Inflammatory macrophage treated with lipopolysaccharide for 4 hours (primary cell): Measurements from ENCODE around the gene MYCBP2.
"Not testable (repeated sequence)": the region's sequence is repeated elsewhere in the genome, so short reads cannot be mapped to it uniquely, and the experiment has no call there.

ENCODE experiments used
- DNase-seq: peaks from one replicate; pipeline ENCODE4 v3.0.0-alpha.2; 2020

The MYCBP2 gene

GRCh38 chr13:77326905-77327604, at the start of gene MYCBP2:
Gene MYCBP2, minus strand, starts transcription at chr13:77327094. Its CDS starts 319 bp downstream, at chr13:77326775.
- peak; percentile 97 for DNase-seq

GRCh38 chr13:77375560-77376108, 48.7 kb upstream of the MYCBP2 start:
- DNase-seq = no peak

GRCh38 chr13:77374786-77375185, 47.9 kb upstream of the MYCBP2 start:
- peak; percentile 54 for DNase-seq

- no peak for DNase-seq
Observed at GRCh38 chr13:77374339-77374738, 47.4 kb upstream of the MYCBP2 start.

GRCh38 chr13:77373502-77373901, 46.6 kb upstream of the MYCBP2 start:
- no peak for DNase-seq

- DNase-seq = no peak
Observed at GRCh38 chr13:77372275-77372674, 45.4 kb upstream of the MYCBP2 start.

GRCh38 chr13:77370888-77371287, 44.0 kb upstream of the MYCBP2 start:
- DNase-seq = no peak

GRCh38 chr13:77362166-77362565, 35.3 kb upstream of the MYCBP2 start:
- DNase-seq = no peak

GRCh38 chr13:77360032-77360685, 33.3 kb upstream of the MYCBP2 start:
- DNase-seq = peak; percentile 48

GRCh38 chr13:77359171-77359570, 32.3 kb upstream of the MYCBP2 start:
- DNase-seq = peak; percentile 41

GRCh38 chr13:77358001-77358400, 31.1 kb upstream of the MYCBP2 start:
- peak; percentile 9 for DNase-seq

GRCh38 chr13:77356155-77356554, 29.3 kb upstream of the MYCBP2 start:
- no peak for DNase-seq

- peak; percentile 74 for DNase-seq
Observed at GRCh38 chr13:77353995-77354394, 27.1 kb upstream of the MYCBP2 start.

GRCh38 chr13:77351315-77351714, 24.4 kb upstream of the MYCBP2 start:
- DNase-seq = peak; percentile 61

- peak; percentile 43 for DNase-seq
Observed at GRCh38 chr13:77350811-77351210, 23.9 kb upstream of the MYCBP2 start.

GRCh38 chr13:77349365-77349764, 22.5 kb upstream of the MYCBP2 start:
- DNase-seq = peak; percentile 93

- DNase-seq = not testable (repeated sequence)
Observed at GRCh38 chr13:77347351-77347750, 20.5 kb upstream of the MYCBP2 start.

- DNase-seq = peak; percentile 45
Observed at GRCh38 chr13:77345150-77345780, 18.4 kb upstream of the MYCBP2 start.

GRCh38 chr13:77343841-77344240, 16.9 kb upstream of the MYCBP2 start:
- DNase-seq = no peak

GRCh38 chr13:77339408-77339807, 12.5 kb upstream of the MYCBP2 start:
- no peak for DNase-seq

GRCh38 chr13:77338961-77339401, 12.1 kb upstream of the MYCBP2 start:
- peak; percentile 78 for DNase-seq

- DNase-seq = no peak
Observed at GRCh38 chr13:77338329-77338728, 11.4 kb upstream of the MYCBP2 start.

GRCh38 chr13:77337159-77337558, 10.3 kb upstream of the MYCBP2 start:
- DNase-seq = no peak

- peak; percentile 46 for DNase-seq
Observed at GRCh38 chr13:77335543-77335942, 8.6 kb upstream of the MYCBP2 start.
